GM10248 (cell line): ENCODE data around the gene ETNK2.
A peak's percentile ranks its signal among the peaks of the same experiment; 100 is the strongest.

Experiments used
- CTCF ChIA-PET: fragments of 300-600 bp; sonication (Branson Sonifier 250); formaldehyde crosslinking; extraction: SDS; loops from one replicate; lab custom pipeline; 2021; ENCODE audit warnings: antibody characterized with exemption; lab: Yijun Ruan, JAX
- POLR2A ChIA-PET: fragments of 350-650 bp; sonication (Branson Sonifier 250); formaldehyde crosslinking; extraction: SDS; loops from one replicate; lab custom pipeline; 2020; ENCODE audit warnings: antibody characterized with exemption; lab: Yijun Ruan, JAX
- DNase-seq: peaks from one replicate; pipeline ENCODE4 v3.0.0; 2012; ENCODE audit errors: extremely low spot score
- CTCF ChIP-seq: IDR thresholded peaks from 2 replicates; pipeline ENCODE4 v1.5.1; 2012; ENCODE audit warnings: mild to moderate bottlenecking, low read depth; ENCODE audit errors: extremely low read depth, missing control alignments, control extremely low read depth

Gene ETNK2

DNA sequence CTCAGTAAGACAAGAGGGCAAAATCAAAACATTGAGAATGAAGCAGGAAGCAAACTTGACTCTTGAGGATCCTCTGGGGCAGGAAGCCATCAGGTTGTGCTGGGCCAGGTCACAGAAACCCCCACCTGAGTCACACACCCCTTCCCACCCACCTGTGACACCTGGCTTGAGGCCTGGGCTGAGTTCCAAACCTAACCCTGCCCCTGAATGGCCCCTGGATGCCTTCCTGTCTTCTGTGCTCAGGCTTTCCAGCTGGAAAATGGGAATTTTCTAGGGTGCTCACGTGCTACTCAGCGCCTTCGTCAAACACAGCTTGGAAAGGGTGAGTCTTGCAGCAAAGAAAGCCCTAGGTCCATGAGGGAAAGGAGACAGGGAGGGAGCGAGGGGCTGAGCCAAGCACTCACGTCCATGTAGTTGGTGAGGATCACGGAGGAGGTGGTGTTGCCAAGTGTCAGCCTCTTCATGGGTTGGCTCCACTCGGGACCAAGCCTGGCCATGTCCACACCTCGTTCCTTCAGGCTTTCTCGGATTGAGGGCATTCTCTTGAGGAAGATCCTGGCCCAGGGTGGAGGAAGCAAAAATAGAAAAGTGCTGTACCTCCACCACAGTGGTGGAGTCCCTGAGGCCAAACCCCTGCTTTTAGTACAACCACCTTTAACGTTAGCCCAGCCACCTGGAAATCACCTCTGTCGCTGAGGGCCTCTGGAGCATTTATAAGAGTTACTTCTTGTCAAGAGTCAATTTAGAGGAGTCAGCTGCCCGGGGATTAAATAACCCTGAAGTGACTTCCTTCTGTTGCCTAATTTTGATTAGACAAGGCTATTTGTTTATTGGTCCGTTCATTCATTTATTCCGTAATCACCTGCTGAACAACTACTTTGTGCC lies 10.0 kb upstream of the ETNK2 start:
- TF ChIP-seq CTCF: peak; percentile 8
- POLR2A ChIA-PET: no interaction called here
- no peak for DNase-seq
- CTCF ChIA-PET: interaction anchor here (0.7 to 10.8 kb wide), 24 partner anchors 11 to 645 kb away, joined by 3 to 110 read pairs (median 5); partner anchors contain the start of genes ETNK2, GOLT1A and PLEKHA6

GRCh38 chr1:204157962-204158361 lies 6.1 kb upstream of the ETNK2 start:
- no peak for TF ChIP-seq CTCF
- ChIA-PET CTCF (interaction anchor here (0.7 to 4.6 kb wide), 3 partner anchors 33 to 205 kb away, joined by 3 to 20 read pairs (median 3); no protein-coding TSS in a partner anchor), POLR2A (no interaction called here)
- DNase-seq: no peak

DNA sequence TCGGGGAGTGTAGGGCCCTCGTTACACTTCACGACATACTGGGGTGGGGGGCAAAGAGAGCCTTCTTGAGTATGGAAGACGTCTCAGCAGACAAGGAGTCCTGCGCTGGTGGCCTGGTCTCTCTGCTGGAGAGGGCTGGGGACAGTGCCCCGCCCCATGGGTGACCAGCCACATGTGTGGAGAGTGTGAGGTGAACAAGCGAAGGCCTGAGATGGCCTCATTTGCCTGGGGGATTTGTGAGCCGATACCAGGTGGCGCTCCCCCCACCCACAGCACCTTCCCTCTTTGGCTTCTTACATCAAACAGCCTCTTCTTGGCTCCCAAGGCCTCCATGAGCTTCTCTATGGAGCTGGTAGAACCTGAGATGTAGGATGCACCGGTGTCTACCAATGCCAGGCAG lies 4.0 kb upstream of the ETNK2 start:
- POLR2A ChIA-PET: no interaction called here
- DNase-seq: no peak
- CTCF ChIA-PET: no interaction called here
- TF ChIP-seq CTCF: no peak

DNA sequence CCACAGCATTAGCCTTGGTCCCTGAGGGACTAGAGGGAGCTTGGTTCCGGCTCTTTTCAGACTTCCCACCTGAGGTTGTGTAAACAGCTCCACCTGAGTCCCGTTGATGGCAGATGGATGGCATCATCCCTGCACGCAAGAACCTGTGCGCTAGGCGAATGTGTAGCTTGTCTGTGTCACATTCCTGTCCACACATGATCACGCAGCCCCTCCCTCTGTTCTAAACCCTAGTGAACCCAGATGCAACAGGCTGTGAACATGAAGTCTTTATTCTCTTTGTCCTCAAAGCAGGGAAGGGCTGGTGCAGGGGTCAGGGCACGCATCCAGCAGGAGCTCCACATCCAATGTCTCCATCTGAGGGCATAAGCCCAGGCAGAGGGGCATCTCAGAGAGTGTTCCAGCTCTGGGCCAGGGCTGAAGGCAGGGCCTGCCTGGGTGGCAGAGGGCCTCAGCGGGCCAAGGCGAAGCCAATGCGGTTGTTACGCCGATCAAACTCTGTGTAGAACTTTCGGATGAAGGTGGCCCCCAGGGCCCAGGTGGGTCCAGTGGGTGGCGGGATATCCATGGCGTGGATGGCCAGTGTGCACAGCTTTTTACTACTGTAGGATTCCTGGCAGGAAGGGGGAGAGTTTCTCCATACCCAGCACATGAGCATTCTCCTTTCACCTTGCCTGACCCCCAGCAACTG lies 2.9 kb upstream of the ETNK2 start:
- no peak for TF ChIP-seq CTCF
- CTCF ChIA-PET: interaction anchor here (0.7 to 1.2 kb wide), 6 partner anchors 9 to 649 kb away, joined by 3 to 9 read pairs (median 3); no protein-coding TSS in a partner anchor
- DNase-seq: no peak
- POLR2A ChIA-PET: no interaction called here

GRCh38 chr1:204153667-204154066 lies 1.8 kb upstream of the ETNK2 start:
- POLR2A ChIA-PET: no interaction called here
- TF ChIP-seq CTCF: no peak
- CTCF ChIA-PET: interaction anchor here (1.2 kb wide), 3 partner anchors 9 to 53 kb away, joined by 4 to 9 read pairs (median 5); no protein-coding TSS in a partner anchor

GRCh38 chr1:204152310-204153044 lies 633 bp upstream of the ETNK2 start:
- CTCF ChIA-PET: interaction anchor here (1.2 to 4.4 kb wide), 4 partner anchors 9 to 54 kb away, joined by 3 to 29 read pairs (median 4); no protein-coding TSS in a partner anchor
- DNase-seq: no peak

More at GRCh38 chr1:204153667-204154066, 1.8 kb upstream of the ETNK2 start:
- DNase-seq: no peak

More at GRCh38 chr1:204152310-204153044, 633 bp upstream of the ETNK2 start:
- POLR2A ChIA-PET: interaction anchor here (0.5 kb wide), 1 partner anchor 300 kb away, joined by 3 read pairs; no protein-coding TSS in a partner anchor
- TF ChIP-seq CTCF: no peak
